Smooth muscle cell (in vitro differentiated cells): ENCODE measurements around the gene ITPR3. TPM values are rescaled to one million over a fixed set of nuclear protein-coding genes. Genes with fewer than 3 reads are reported as not detected.

Experiments
- DNase-seq: peaks from one replicate; lab custom pipeline; 2025; ENCODE audit not compliant: unreplicated experiment; lab: John Stamatoyannopoulos, UW
- H2AFZ ChIP-seq: fragments of 200-600 bp; sonication (generic); 2 replicates; pipeline ENCODE4 v1.6.0; 2016; ENCODE audit warnings: antibody characterized with exemption, low read depth, mild to moderate bottlenecking
- H3F3A ChIP-seq: fragments of 200-600 bp; sonication (generic); 2 replicates; pipeline ENCODE4 v1.6.0; 2017; ENCODE audit warnings: antibody characterized with exemption, low read depth
- H3K27ac ChIP-seq: fragments of 200-600 bp; sonication (generic); 2 replicates; pipeline ENCODE4 v1.5.1; 2016; ENCODE audit warnings: low read depth, mild to moderate bottlenecking
- H3K27me3 ChIP-seq: fragments of 200-600 bp; sonication (generic); 2 replicates; pipeline ENCODE4 v1.6.1; 2016; ENCODE audit warnings: low read depth, mild to moderate bottlenecking
- H3K36me3 ChIP-seq: fragments of 200-600 bp; sonication (generic); 2 replicates; pipeline ENCODE4 v1.5.1; 2016; ENCODE audit warnings: low read depth
- H3K4me1 ChIP-seq: fragments of 200-600 bp; sonication (generic); 2 replicates; pipeline ENCODE4 v1.5.1; 2016; ENCODE audit warnings: low read depth
- H3K4me2 ChIP-seq: fragments of 200-600 bp; sonication (generic); 2 replicates; pipeline ENCODE4 v1.6.0; 2016; ENCODE audit warnings: mild to moderate bottlenecking
- H3K4me3 ChIP-seq: fragments of 200-600 bp; sonication (generic); 2 replicates; pipeline ENCODE4 v1.5.1; 2016; ENCODE audit warnings: mild to moderate bottlenecking
- H3K79me2 ChIP-seq: fragments of 200-600 bp; sonication (generic); 2 replicates; pipeline ENCODE4 v1.6.0; 2016; ENCODE audit warnings: low read depth, mild to moderate bottlenecking
- H3K9ac ChIP-seq: fragments of 200-600 bp; sonication (generic); 2 replicates; pipeline ENCODE4 v1.6.0; 2016; ENCODE audit warnings: low read depth
- H3K9me3 ChIP-seq: fragments of 200-600 bp; sonication (generic); replicated peaks from 2 replicates; pipeline ENCODE4 v1.5.1; 2016; ENCODE audit warnings: low read depth
- H4K20me1 ChIP-seq: fragments of 200-600 bp; sonication (generic); 2 replicates; pipeline ENCODE4 v1.6.0; 2016; ENCODE audit warnings: low read depth
- CTCF ChIP-seq: fragments of 200-600 bp; sonication (generic); IDR thresholded peaks from 2 replicates; pipeline ENCODE4 v1.5.1; 2017; ENCODE audit warnings: borderline replicate concordance, mild to moderate bottlenecking, antibody characterized with exemption; ENCODE audit not compliant: insufficient read depth, poor library complexity, severe bottlenecking
- WGBS: methylation state at CpG from one replicate; pipeline ENCODE4 v1.1.7; 2016; ENCODE audit warnings: low lambda C conversion rate; 5-methylcytosine and 5-hydroxymethylcytosine counted together
- polyA plus RNA-seq: library from polyadenylated mRNA; unstranded; fragments of >200 nt; fragmentation: Nextera tagmentation; extraction: Ambion mirVana; gene quantifications from 2 replicates; pipeline ENCODE4 v1.2.1, GENCODE V29; 2016
- total RNA-seq: library from RNA; depleted of rRNA; stranded (reverse); fragments of >200 nt; gene quantifications from 2 replicates; pipeline ENCODE4 v1.2.3, GENCODE V29; 2014

ITPR3 gene
- total and polyA plus RNA-seq, 2 experiments from 2014 or later = 2.0 to 7.4 TPM

DNA sequence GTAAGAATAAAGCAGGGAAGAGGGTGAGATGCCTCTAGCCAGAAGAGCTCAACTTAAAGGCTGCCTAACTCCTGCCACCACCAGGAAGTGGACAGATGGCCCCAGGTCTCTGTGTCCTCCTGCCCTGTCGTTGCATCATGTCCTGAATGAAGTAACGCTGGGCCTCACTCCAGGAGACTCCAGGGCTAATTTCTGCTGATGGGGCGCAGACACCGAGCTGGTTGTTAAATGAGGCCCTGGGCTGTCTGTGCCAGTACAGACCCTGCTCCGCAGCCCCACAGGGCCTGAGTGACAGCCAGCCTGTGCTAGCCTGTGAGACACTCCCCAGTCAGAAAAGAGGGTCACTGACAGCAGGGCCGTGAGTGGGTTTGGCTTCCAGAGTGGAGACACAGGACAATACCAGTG, 119.1 kb downstream of the ITPR3 start:
- WGBS = 52% methylated on average over 6 of the region's 6 CpGs
- Histone ChIP-seq H4K20me1 (peaks cover 3% of the 10 kb centered on the region), H3K36me3 (no peaks in the 10 kb centered on the region), H3K4me1 (peaks cover 8% of the 10 kb centered on the region), H3K4me2 (peak overlapping the region; percentile 1), H3K9me3 (no peaks in the 10 kb centered on the region), H3F3A (no peaks in the 10 kb centered on the region), H3K79me2 (no peaks in the 10 kb centered on the region), H3K27ac (no peak overlapping the region), H2AFZ (no peak overlapping the region), H3K27me3 (no peaks in the 10 kb centered on the region), H3K4me3 (no peak overlapping the region), H3K9ac (no peak overlapping the region)
- DNase-seq = no peak
- TF ChIP-seq CTCF = no peak

DNA sequence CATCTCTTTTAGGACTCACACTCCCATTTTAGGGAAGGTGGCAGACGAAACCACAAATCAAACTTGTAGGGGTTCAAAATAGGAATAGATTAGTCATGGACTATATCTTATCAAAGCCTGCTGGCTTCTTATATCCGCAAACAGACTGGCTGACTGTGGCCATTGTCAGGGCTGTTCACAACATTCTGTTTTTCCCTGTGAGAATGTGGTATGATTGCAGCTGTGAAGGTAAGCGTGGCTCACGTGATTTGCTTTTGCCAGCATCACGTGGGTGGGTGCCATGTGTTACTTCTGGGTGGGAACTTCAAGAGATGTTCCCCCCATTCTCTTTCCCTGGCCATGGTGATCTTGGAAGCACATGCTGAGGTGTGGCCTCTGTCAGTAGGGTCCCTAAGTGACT, 119.7 kb downstream of the ITPR3 start:
- no peaks in the 10 kb centered on the region for H3K36me3 ChIP-seq
- TF ChIP-seq CTCF = no peak
- H3K79me2 ChIP-seq = no peaks in the 10 kb centered on the region
- no peaks in the 10 kb centered on the region for H3K9me3 ChIP-seq
- no peak overlapping the region for H3K9ac ChIP-seq
- peaks cover 13% of the 10 kb centered on the region for H3K4me1 ChIP-seq
- H3F3A ChIP-seq = peaks cover 3% of the 10 kb centered on the region
- H3K4me3 ChIP-seq = no peak overlapping the region
- H3K27ac ChIP-seq = no peak overlapping the region
- 69% methylated on average over 5 of the region's 5 CpGs for WGBS
- H3K4me2 ChIP-seq = peak overlapping the region; percentile 1
- no peak overlapping the region for H2AFZ ChIP-seq
- H3K27me3 ChIP-seq = no peaks in the 10 kb centered on the region
- H4K20me1 ChIP-seq = peaks cover 3% of the 10 kb centered on the region
- DNase-seq = no peak

GRCh38 chr6:33742092-33742491, 121.0 kb downstream of the ITPR3 start:
- peaks cover 3% of the 10 kb centered on the region for H3F3A ChIP-seq
- peaks cover 3% of the 10 kb centered on the region for H4K20me1 ChIP-seq
- no peak overlapping the region for H2AFZ ChIP-seq
- no peak overlapping the region for H3K4me3 ChIP-seq
- TF ChIP-seq CTCF = no peak
- no peaks in the 10 kb centered on the region for H3K9me3 ChIP-seq
- no peaks in the 10 kb centered on the region for H3K27me3 ChIP-seq
- H3K79me2 ChIP-seq = no peaks in the 10 kb centered on the region
- DNase-seq = no peak
- 74% methylated on average over 9 of the region's 9 CpGs for WGBS
- no peak overlapping the region for H3K9ac ChIP-seq
- no peak overlapping the region for H3K4me2 ChIP-seq
- peaks cover 26% of the 10 kb centered on the region for H3K4me1 ChIP-seq
- no peaks in the 10 kb centered on the region for H3K36me3 ChIP-seq
- no peak overlapping the region for H3K27ac ChIP-seq

GRCh38 chr6:33742837-33743236, 121.7 kb downstream of the ITPR3 start:
- H3K4me3 ChIP-seq = no peak overlapping the region
- H3K27ac ChIP-seq = no peak overlapping the region
- H3F3A ChIP-seq = peaks cover 3% of the 10 kb centered on the region
- H3K4me2 ChIP-seq = no peak overlapping the region
- no peak for TF ChIP-seq CTCF
- no peak for DNase-seq
- H3K9ac ChIP-seq = no peak overlapping the region
- H3K9me3 ChIP-seq = no peaks in the 10 kb centered on the region
- peaks cover 33% of the 10 kb centered on the region for H3K4me1 ChIP-seq
- H3K36me3 ChIP-seq = no peaks in the 10 kb centered on the region
- no peaks in the 10 kb centered on the region for H3K27me3 ChIP-seq
- WGBS = 81% methylated on average over 7 of the region's 7 CpGs
- no peaks in the 10 kb centered on the region for H3K79me2 ChIP-seq
- H4K20me1 ChIP-seq = peaks cover 3% of the 10 kb centered on the region
- no peak overlapping the region for H2AFZ ChIP-seq
